SK-N-SH (cell line): Measurements from ENCODE around the gene SRRT. TPM values are rescaled to one million over a fixed set of nuclear protein-coding genes. Genes with fewer than 3 reads are reported as not detected.
A peak's percentile ranks its signal among the peaks of the same experiment; 100 is the strongest.

Source experiments
- CTCF ChIA-PET: fragments of 300-600, 350-600 bp; formaldehyde crosslinking; extraction: SDS; loops from one replicate; lab custom pipeline; 2021; lab: Yijun Ruan, JAX
- POLR2A ChIA-PET: fragments of 350-600 bp; sonication (Branson Sonifier 250); formaldehyde crosslinking; extraction: SDS; loops from one replicate; lab custom pipeline; 2020; ENCODE audit warnings: antibody characterized with exemption, inconsistent platforms; lab: Yijun Ruan, JAX
- DNase-seq: peaks from one replicate; pipeline ENCODE4 v3.0.0; 2012
- H2AFZ ChIP-seq: fragments of 200-600 bp; sonication (generic); 2 replicates; pipeline ENCODE4 v1.8.1; 2016; ENCODE audit warnings: antibody characterized with exemption, mild to moderate bottlenecking, low read depth
- H3F3A ChIP-seq: fragments of 200-600 bp; sonication (generic); replicated peaks from 2 replicates; pipeline ENCODE3; 2016; ENCODE audit warnings: antibody characterized with exemption, mild to moderate bottlenecking; ENCODE audit not compliant: insufficient read depth
- H3K27ac ChIP-seq, 2 experiments: fragments of 200-500 bp in 1 of 2; fragments of 200-600 bp in 1 of 2; sonication (Bioruptor generic) in 1 of 2; sonication (generic), shearing (Covaris generic) in 1 of 2; 2 replicates each; pipeline versions ENCODE4 v1.5.1 to v1.6.1; 2014 to 2016; ENCODE audit warnings: low read depth in 2 of 2, inconsistent platforms in 1 of 2, low read length in 1 of 2, mild to moderate bottlenecking in 1 of 2, mixed read lengths in 1 of 2
- H3K27me3 ChIP-seq: fragments of 200-600 bp; sonication (generic), shearing (Covaris generic); 2 replicates; pipeline ENCODE4 v1.6.1; 2016; ENCODE audit warnings: mixed run types; ENCODE audit not compliant: insufficient read depth
- H3K36me3 ChIP-seq, 2 experiments: fragments of 200-500 bp in 1 of 2; fragments of 200-600 bp in 1 of 2; sonication (Bioruptor generic) in 1 of 2; sonication (generic) in 1 of 2; replicated peaks in 1 of 2; 2 replicates each; pipeline versions ENCODE3 to v1.5.1; 2014 to 2016; ENCODE audit warnings: low read length in 1 of 2, mild to moderate bottlenecking in 1 of 2; ENCODE audit not compliant: insufficient read depth in 2 of 2, control insufficient read depth in 1 of 2
- H3K4me1 ChIP-seq, 2 experiments: fragments of 200-500 bp in 1 of 2; fragments of 200-600 bp in 1 of 2; sonication (Bioruptor generic) in 1 of 2; sonication (generic), shearing (Covaris generic) in 1 of 2; 2 replicates each; pipeline versions ENCODE4 v1.5.1 to v1.6.1; 2014 to 2016; ENCODE audit warnings: low read depth in 1 of 2, low read length in 1 of 2, mixed run types in 1 of 2; ENCODE audit not compliant: insufficient read depth in 2 of 2, control insufficient read depth in 1 of 2
- H3K4me2 ChIP-seq: fragments of 200-600 bp; sonication (generic), shearing (Covaris generic); 2 replicates; pipeline ENCODE4 v1.6.1; 2017; ENCODE audit warnings: mixed run types
- H3K4me3 ChIP-seq, 2 experiments: fragments of 200-500 bp in 1 of 2; fragments of 200-600 bp in 1 of 2; sonication (Bioruptor generic) in 1 of 2; sonication (generic), shearing (Covaris generic) in 1 of 2; 2 replicates each; pipeline versions ENCODE4 v1.5.1 to v1.8.1; 2014 to 2016; ENCODE audit warnings: low read depth in 2 of 2, inconsistent platforms in 1 of 2, low read length in 1 of 2, mild to moderate bottlenecking in 1 of 2, mixed read lengths in 1 of 2, moderate library complexity in 1 of 2
- H3K79me2 ChIP-seq: fragments of 200-600 bp; sonication (generic); 2 replicates; pipeline ENCODE4 v1.8.1; 2017; ENCODE audit warnings: mild to moderate bottlenecking; ENCODE audit not compliant: insufficient read depth
- H3K9ac ChIP-seq: fragments of 200-600 bp; sonication (generic); 2 replicates; pipeline ENCODE4 v1.6.1; 2017; ENCODE audit warnings: mixed run types
- H3K9me2 ChIP-seq: fragments of 200-600 bp; sonication (generic); 2 replicates; pipeline ENCODE4 v1.6.1; 2017; ENCODE audit warnings: mixed run types
- H3K9me3 ChIP-seq: fragments of 200-600 bp; sonication (generic); 2 replicates; pipeline ENCODE4 v1.6.1; 2017; ENCODE audit warnings: mixed run types, mild to moderate bottlenecking, moderate library complexity
- H4K20me1 ChIP-seq: fragments of 200-600 bp; sonication (generic); 2 replicates; pipeline ENCODE4 v1.6.1; 2017; ENCODE audit warnings: mild to moderate bottlenecking, mixed run types; ENCODE audit not compliant: insufficient read depth
- CHD2 ChIP-seq: fragments of 150-350 bp; IDR thresholded peaks from 2 replicates; pipeline ENCODE4 v1.6.1; 2018; ENCODE audit warnings: low read length; ENCODE audit not compliant: partially characterized antibody
- EZH2phosphoT487 ChIP-seq: fragments of 200-600 bp; sonication (generic); IDR thresholded peaks from 2 replicates; pipeline ENCODE4 v1.6.1; 2017; ENCODE audit warnings: low read depth, mixed run types, mild to moderate bottlenecking, antibody characterized with exemption, moderate library complexity, borderline replicate concordance
- FOSL2 ChIP-seq: IDR thresholded peaks from 2 replicates; pipeline ENCODE4 v1.4.0; 2012; ENCODE audit warnings: low read depth, mild to moderate bottlenecking, moderate library complexity, borderline replicate concordance
- FOXJ3 ChIP-seq: sonication (generic); formaldehyde crosslinking; IDR thresholded peaks from 2 replicates; pipeline ENCODE4 v1.5.1; 2020; ENCODE audit warnings: mild to moderate bottlenecking, missing genetic modification reagents
- FOXM1 ChIP-seq: IDR thresholded peaks from 2 replicates; pipeline ENCODE4 v1.4.0; 2012; ENCODE audit warnings: low read depth, mild to moderate bottlenecking
- GABPA ChIP-seq: IDR thresholded peaks from 2 replicates; pipeline ENCODE4 v1.4.0; 2012; ENCODE audit warnings: low read depth, mild to moderate bottlenecking
- GATA2 ChIP-seq: sonication (generic); formaldehyde crosslinking; IDR thresholded peaks from 2 replicates; pipeline ENCODE4 v1.5.0; 2020; ENCODE audit warnings: mild to moderate bottlenecking, missing genetic modification reagents
- JUND ChIP-seq: IDR thresholded peaks from 2 replicates; pipeline ENCODE4 v1.4.0; 2012
- MEF2A ChIP-seq: IDR thresholded peaks from 2 replicates; pipeline ENCODE4 v1.4.0; 2012; ENCODE audit warnings: low read depth, borderline replicate concordance
- MXI1 ChIP-seq: IDR thresholded peaks from 2 replicates; pipeline ENCODE4 v1.6.1; 2012; ENCODE audit warnings: mild to moderate bottlenecking, low read depth, low read length, improper control_type of control experiment
- RAD21 ChIP-seq: IDR thresholded peaks from 2 replicates; pipeline ENCODE4 v1.6.1; 2012; ENCODE audit warnings: mild to moderate bottlenecking, low read length
- RCOR1 ChIP-seq: fragments of 150-350 bp; IDR thresholded peaks from 2 replicates; pipeline ENCODE4 v1.6.1; 2017; ENCODE audit warnings: antibody characterized with exemption, low read length
- SIN3A ChIP-seq: IDR thresholded peaks from 2 replicates; pipeline ENCODE4 v1.6.1; 2012; ENCODE audit warnings: low read depth, mild to moderate bottlenecking, low read length, moderate library complexity, borderline replicate concordance
- SMC3 ChIP-seq: IDR thresholded peaks from 2 replicates; pipeline ENCODE4 v1.6.1; 2012; ENCODE audit warnings: low read depth, low read length, improper control_type of control experiment
- TEAD4 ChIP-seq: IDR thresholded peaks from 2 replicates; pipeline ENCODE4 v1.4.0; 2012; ENCODE audit warnings: mild to moderate bottlenecking, borderline replicate concordance; ENCODE audit not compliant: insufficient read depth
- WGBS: methylation state at CpG from one replicate; pipeline ENCODE4 v1.1.6; 2017; ENCODE audit warnings: low lambda C conversion rate; 5-methylcytosine and 5-hydroxymethylcytosine counted together
- polyA plus RNA-seq, 3 experiments: library from polyadenylated mRNA; depleted of rRNA; stranded (reverse); fragments of >200 nt; gene quantifications; 2 replicates each; pipeline ENCODE4 v1.2.3, GENCODE V29; 2012
- TF ChIP-seq, protein P1 (sequence below): fragments of 200-600 bp; sonication (generic); IDR thresholded peaks from 2 replicates; pipeline ENCODE4 v1.6.1; 2017; ENCODE audit warnings: antibody characterized with exemption, mild to moderate bottlenecking, moderate library complexity
- TF ChIP-seq, protein P2 (sequence below): IDR thresholded peaks from 2 replicates; pipeline ENCODE4 v1.6.1; 2012; ENCODE audit warnings: mild to moderate bottlenecking, low read depth, low read length, moderate library complexity
- TF ChIP-seq, protein P3 (sequence below): fragments of 150-350 bp; IDR thresholded peaks from 2 replicates; pipeline ENCODE4 v1.6.1; 2017; ENCODE audit warnings: antibody characterized with exemption, low read length, low read depth, borderline replicate concordance

SRRT gene
- polyA plus RNA-seq, 1 of the 3 experiments (the other 2 are of a cell fraction), result 92.7 TPM

DNA sequence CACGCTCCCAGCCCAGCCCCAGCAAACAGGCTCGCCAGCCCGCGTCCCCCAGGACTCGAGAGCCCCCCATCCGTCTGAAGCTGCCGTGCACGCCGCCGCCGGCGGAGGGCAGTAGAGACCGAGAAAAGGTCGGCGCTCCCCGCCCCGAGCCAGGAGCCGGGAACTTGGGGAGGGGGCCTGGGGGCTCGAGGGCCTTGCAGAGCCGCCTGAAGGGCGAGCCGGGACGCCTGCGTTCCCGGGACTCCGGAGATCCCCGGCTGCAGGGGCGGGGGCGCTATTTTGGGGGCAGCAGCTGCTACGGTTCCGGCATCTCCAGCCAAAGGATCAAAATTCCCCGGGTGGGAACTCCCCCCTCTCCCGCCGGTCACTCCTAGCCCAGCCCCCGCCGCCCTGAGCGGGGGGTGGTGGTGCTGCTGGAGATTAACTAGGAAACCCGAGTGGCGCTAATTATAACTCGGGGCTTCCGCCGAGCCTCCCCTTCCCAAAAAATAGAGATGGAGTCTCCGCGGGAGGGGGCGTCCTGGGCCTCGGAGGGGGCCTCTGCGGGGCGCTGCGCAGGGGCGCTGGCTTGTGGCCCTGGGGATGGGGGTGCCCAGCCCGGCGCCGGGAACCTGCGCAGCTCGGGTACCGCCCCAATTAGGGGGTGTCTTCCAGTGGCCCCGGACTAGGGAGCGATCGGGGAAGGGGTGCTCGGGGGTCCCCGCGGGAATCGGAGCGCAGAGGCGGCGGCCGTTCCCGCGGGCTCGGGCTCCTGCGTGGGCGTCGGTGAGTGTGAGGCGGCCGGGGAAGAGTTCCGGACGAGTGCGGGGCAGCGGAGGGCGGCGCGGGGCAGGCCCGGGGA lies 20.2 kb downstream of the SRRT start:
- Histone ChIP-seq H3K36me3 (no peaks in the 10 kb centered on the region), H3F3A (peaks cover 3% of the 10 kb centered on the region), H3K4me3 (peak overlapping the region; percentile 46 to 73), H3K79me2 (no peaks in the 10 kb centered on the region), H3K9ac (peak overlapping the region; percentile 25; the same call in 1 of the 2 replicates), H2AFZ (peak overlapping the region; percentile 89), H4K20me1 (no peaks in the 10 kb centered on the region), H3K9me2 (no peaks in the 10 kb centered on the region), H3K27ac (no peak overlapping the region), H3K4me2 (peak overlapping the region; percentile 99), H3K27me3 (peaks cover 39% of the 10 kb centered on the region), H3K9me3 (no peaks in the 10 kb centered on the region), H3K4me1 (peaks cover 7 to 21% of the 10 kb centered on the region in 2 experiments; a peak in 2 of 4 replicates)
- WGBS, result under 1% methylated on average over 34 of the region's 83 CpGs
- TF ChIP-seq SMC3 (0 out of 2 replicates have a peak, but pooled peaks have one; percentile 32), RAD21 (peak; percentile 76), GABPA (no peak), CHD2 (no peak), SIN3A (no peak), FOXJ3 (no peak), RCOR1 (no peak), EZH2phosphoT487 (peak; percentile 99)
- TF ChIP-seq, protein P1, sequence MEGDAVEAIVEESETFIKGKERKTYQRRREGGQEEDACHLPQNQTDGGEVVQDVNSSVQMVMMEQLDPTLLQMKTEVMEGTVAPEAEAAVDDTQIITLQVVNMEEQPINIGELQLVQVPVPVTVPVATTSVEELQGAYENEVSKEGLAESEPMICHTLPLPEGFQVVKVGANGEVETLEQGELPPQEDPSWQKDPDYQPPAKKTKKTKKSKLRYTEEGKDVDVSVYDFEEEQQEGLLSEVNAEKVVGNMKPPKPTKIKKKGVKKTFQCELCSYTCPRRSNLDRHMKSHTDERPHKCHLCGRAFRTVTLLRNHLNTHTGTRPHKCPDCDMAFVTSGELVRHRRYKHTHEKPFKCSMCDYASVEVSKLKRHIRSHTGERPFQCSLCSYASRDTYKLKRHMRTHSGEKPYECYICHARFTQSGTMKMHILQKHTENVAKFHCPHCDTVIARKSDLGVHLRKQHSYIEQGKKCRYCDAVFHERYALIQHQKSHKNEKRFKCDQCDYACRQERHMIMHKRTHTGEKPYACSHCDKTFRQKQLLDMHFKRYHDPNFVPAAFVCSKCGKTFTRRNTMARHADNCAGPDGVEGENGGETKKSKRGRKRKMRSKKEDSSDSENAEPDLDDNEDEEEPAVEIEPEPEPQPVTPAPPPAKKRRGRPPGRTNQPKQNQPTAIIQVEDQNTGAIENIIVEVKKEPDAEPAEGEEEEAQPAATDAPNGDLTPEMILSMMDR, result peak; percentile 95
- CTCF ChIA-PET, result interaction anchor here (0.6 to 3.8 kb wide), 64 partner anchors 8 to 423 kb away, joined by 3 to 69 read pairs (median 4); partner anchors contain the start of genes MUC3A, PLOD3, SLC12A9 and SRRT
- POLR2A ChIA-PET, result interaction anchor here (0.8 kb wide), 1 partner anchor 20 kb away, joined by 3 read pairs; the partner anchor contains the start of gene SRRT
- DNase-seq, result peak; percentile 95

DNA sequence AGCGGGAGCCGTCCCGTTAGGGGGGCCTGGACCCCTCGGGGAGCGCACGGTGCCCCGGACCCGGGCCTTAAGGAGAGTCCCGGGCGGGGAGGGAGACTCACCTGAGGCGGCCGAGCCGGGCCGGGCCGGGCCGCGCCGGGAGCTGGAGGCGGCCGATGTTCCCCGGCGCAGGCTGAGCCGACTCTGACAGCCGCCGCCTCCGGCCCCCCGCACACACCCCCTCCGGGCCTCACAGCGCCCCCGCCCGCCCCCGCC lies 20.7 kb downstream of the SRRT start, which contains the start of gene ACHE:
Gene ACHE, minus strand, starts transcription at position 188 of the 255 bp plus-strand sequence. CDS start 1,656 bp downstream, outside the sequence.
- Histone ChIP-seq H2AFZ (peak within 1 kb of the TSS; percentile 89), H3K4me2 (peak within 1 kb of the TSS; percentile 99), H3K79me2 (no peaks in the 10 kb centered on the region), H3K36me3 (no peaks in the 10 kb centered on the region), H3K9me2 (no peaks in the 10 kb centered on the region), H3K4me1 (peaks cover 7 to 15% of the 10 kb centered on the region in 2 experiments; a peak in 2 of 4 replicates), H3K4me3 (peak within 1 kb of the TSS; percentile 46 to 73), H3F3A (peaks cover 3% of the 10 kb centered on the region), H3K27ac (no peak within 1 kb of the TSS; a peak in 1 of 4 replicates), H3K9me3 (no peaks in the 10 kb centered on the region), H3K27me3 (peaks cover 40% of the 10 kb centered on the region), H4K20me1 (no peaks in the 10 kb centered on the region), H3K9ac (peak within 1 kb of the TSS; percentile 25; the same call in 1 of the 2 replicates)
- ChIA-PET POLR2A (no interaction called here), CTCF (interaction anchor here (0.6 to 3.8 kb wide), 25 partner anchors 8 to 387 kb away, joined by 3 to 69 read pairs (median 10); partner anchors contain the start of genes MUC3A, SLC12A9 and SRRT)
- WGBS, result 0% methylated on average over 2 of the region's 32 CpGs
- DNase-seq, result no peak
- TF ChIP-seq JUND (no peak), MXI1 (no peak), GATA2 (no peak), TEAD4 (no peak), RCOR1 (no peak), FOXM1 (no peak), RAD21 (no peak), FOSL2 (no peak), MEF2A (no peak), FOXJ3 (no peak), CHD2 (no peak)
- TF ChIP-seq, protein P2, sequence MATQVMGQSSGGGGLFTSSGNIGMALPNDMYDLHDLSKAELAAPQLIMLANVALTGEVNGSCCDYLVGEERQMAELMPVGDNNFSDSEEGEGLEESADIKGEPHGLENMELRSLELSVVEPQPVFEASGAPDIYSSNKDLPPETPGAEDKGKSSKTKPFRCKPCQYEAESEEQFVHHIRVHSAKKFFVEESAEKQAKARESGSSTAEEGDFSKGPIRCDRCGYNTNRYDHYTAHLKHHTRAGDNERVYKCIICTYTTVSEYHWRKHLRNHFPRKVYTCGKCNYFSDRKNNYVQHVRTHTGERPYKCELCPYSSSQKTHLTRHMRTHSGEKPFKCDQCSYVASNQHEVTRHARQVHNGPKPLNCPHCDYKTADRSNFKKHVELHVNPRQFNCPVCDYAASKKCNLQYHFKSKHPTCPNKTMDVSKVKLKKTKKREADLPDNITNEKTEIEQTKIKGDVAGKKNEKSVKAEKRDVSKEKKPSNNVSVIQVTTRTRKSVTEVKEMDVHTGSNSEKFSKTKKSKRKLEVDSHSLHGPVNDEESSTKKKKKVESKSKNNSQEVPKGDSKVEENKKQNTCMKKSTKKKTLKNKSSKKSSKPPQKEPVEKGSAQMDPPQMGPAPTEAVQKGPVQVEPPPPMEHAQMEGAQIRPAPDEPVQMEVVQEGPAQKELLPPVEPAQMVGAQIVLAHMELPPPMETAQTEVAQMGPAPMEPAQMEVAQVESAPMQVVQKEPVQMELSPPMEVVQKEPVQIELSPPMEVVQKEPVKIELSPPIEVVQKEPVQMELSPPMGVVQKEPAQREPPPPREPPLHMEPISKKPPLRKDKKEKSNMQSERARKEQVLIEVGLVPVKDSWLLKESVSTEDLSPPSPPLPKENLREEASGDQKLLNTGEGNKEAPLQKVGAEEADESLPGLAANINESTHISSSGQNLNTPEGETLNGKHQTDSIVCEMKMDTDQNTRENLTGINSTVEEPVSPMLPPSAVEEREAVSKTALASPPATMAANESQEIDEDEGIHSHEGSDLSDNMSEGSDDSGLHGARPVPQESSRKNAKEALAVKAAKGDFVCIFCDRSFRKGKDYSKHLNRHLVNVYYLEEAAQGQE, result no peak
- TF ChIP-seq, protein P3, sequence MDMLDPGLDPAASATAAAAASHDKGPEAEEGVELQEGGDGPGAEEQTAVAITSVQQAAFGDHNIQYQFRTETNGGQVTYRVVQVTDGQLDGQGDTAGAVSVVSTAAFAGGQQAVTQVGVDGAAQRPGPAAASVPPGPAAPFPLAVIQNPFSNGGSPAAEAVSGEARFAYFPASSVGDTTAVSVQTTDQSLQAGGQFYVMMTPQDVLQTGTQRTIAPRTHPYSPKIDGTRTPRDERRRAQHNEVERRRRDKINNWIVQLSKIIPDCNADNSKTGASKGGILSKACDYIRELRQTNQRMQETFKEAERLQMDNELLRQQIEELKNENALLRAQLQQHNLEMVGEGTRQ, result no peak
